Right atrium auricular region (tissue), 2 donors: ENCODE measurements around the gene ANKRD16. TPM values are rescaled to one million over a fixed set of nuclear protein-coding genes. Genes with fewer than 3 reads are reported as not detected.
A peak's percentile ranks its signal among the peaks of the same experiment; 100 is the strongest.
"Not testable (repeated sequence)": the region's sequence is repeated elsewhere in the genome, so short reads cannot be mapped to it uniquely, and the experiment has no call there.

ENCODE experiments used
- DNase-seq: peaks from one replicate; pipeline ENCODE4 v3.0.0-alpha.2; 2019; ENCODE audit warnings: low spot score
- H3K27ac ChIP-seq, 2 donors: fragments of 200-600 bp; sonication (generic); 1 replicate in 1 of 2; 2 replicates in 1 of 2; pipeline ENCODE4 v1.5.1; 2016 to 2019
- H3K27me3 ChIP-seq, 2 donors: fragments of 200-600 bp; sonication (generic); one replicate each; pipeline versions ENCODE4 v1.5.1 to v1.6.0; 2017 to 2019
- H3K36me3 ChIP-seq: fragments of 200-600 bp; sonication (generic); one replicate; pipeline ENCODE4 v1.5.1; 2016
- H3K4me1 ChIP-seq, 2 donors: fragments of 200-600 bp; sonication (generic); one replicate each; pipeline versions ENCODE4 v1.5.1 to v1.6.0; 2017 to 2019
- H3K4me3 ChIP-seq, 2 donors: fragments of 200-600 bp; sonication (generic); 1 replicate in 1 of 2; 2 replicates in 1 of 2; pipeline ENCODE4 v1.5.1; 2017 to 2019; ENCODE audit warnings: mild to moderate bottlenecking in 1 of 2, moderate library complexity in 1 of 2
- H3K9me3 ChIP-seq, 2 donors: fragments of 200-600 bp; sonication (generic); one replicate each; pipeline ENCODE4 v1.5.1; 2019
- total RNA-seq, 2 donors: library from RNA; depleted of rRNA; stranded (reverse); fragments of >200 nt; gene quantifications; one replicate each; pipeline ENCODE4 v1.1.0, GENCODE V29; 2016
- TF ChIP-seq, protein P1 (sequence below), 2 donors: fragments of 200-600 bp; sonication (generic); IDR thresholded peaks; one replicate each; pipeline ENCODE4 v1.5.1; 2019; ENCODE audit warnings: antibody characterized with exemption in 2 of 2

The ANKRD16 gene
- total RNA-seq, 2 donors from 2014 or later, result 1.9 to 3.5 TPM

- Histone ChIP-seq H3K4me3 (peak overlapping the region; percentile 83 to 86), H3K4me1 (peaks cover 0 to 41% of the 10 kb centered on the region in 2 donors), H3K36me3 (peaks cover 16% of the 10 kb centered on the region), H3K27me3 (no peaks in the 10 kb centered on the region), H3K9me3 (no peaks in the 10 kb centered on the region), H3K27ac (peak overlapping the region in 1 of 2 donors; percentile 86)
- TF ChIP-seq, protein P1, sequence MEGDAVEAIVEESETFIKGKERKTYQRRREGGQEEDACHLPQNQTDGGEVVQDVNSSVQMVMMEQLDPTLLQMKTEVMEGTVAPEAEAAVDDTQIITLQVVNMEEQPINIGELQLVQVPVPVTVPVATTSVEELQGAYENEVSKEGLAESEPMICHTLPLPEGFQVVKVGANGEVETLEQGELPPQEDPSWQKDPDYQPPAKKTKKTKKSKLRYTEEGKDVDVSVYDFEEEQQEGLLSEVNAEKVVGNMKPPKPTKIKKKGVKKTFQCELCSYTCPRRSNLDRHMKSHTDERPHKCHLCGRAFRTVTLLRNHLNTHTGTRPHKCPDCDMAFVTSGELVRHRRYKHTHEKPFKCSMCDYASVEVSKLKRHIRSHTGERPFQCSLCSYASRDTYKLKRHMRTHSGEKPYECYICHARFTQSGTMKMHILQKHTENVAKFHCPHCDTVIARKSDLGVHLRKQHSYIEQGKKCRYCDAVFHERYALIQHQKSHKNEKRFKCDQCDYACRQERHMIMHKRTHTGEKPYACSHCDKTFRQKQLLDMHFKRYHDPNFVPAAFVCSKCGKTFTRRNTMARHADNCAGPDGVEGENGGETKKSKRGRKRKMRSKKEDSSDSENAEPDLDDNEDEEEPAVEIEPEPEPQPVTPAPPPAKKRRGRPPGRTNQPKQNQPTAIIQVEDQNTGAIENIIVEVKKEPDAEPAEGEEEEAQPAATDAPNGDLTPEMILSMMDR (IDR thresholded peaks at IDR 0.05), result no peak
- DNase-seq, result no peak
Measured at GRCh38 chr10:5888351-5888750, 1.3 kb downstream of the ANKRD16 start.

- no peak for DNase-seq
- Histone ChIP-seq H3K9me3 (no peaks in the 10 kb centered on the region), H3K4me3 (no peak overlapping the region), H3K27me3 (no peaks in the 10 kb centered on the region), H3K4me1 (peaks cover 0 to 34% of the 10 kb centered on the region in 2 donors), H3K27ac (no peak overlapping the region), H3K36me3 (peaks cover 22% of the 10 kb centered on the region)
- TF ChIP-seq, protein P1 (IDR thresholded peaks at IDR 0.05), result no peak
Measured at GRCh38 chr10:5887641-5888040, 2.1 kb downstream of the ANKRD16 start.

GRCh38 chr10:5887029-5887428 is 2.7 kb downstream of the ANKRD16 start:
- Histone ChIP-seq H3K36me3 (peaks cover 27% of the 10 kb centered on the region), H3K4me3 (no peak overlapping the region), H3K9me3 (no peaks in the 10 kb centered on the region)

DNA sequence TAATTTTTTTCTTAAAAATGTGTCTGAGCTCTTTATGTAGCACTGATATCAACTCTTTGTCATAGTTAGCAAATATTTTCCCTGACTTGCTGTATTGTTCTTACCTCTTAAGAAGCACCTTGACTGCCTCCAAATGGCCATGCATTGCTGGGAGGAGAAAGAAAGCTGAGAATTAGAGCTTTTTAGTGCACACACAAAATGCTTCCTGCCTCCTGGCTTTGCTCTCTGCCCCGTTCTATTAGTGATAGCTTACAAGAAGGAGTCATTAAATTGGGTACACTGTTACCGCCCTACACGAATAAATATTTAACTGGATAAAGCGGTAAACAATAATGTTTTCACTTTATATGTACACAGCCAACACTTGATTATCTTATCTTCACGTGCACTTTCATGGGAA is 4.1 kb downstream of the ANKRD16 start:
- no peak for DNase-seq
- no peak overlapping the region for H3K27ac ChIP-seq
- TF ChIP-seq, protein P1 (IDR thresholded peaks at IDR 0.05), result no peak
- no peaks in the 10 kb centered on the region for H3K9me3 ChIP-seq
- peaks cover 0 to 15% of the 10 kb centered on the region in 2 donors for H3K4me1 ChIP-seq
- no peaks in the 10 kb centered on the region for H3K27me3 ChIP-seq
- no peak overlapping the region for H3K4me3 ChIP-seq
- H3K36me3 ChIP-seq, result peaks cover 37% of the 10 kb centered on the region

More at GRCh38 chr10:5887029-5887428, 2.7 kb downstream of the ANKRD16 start:
- no peaks in the 10 kb centered on the region for H3K27me3 ChIP-seq
- TF ChIP-seq, protein P1 (IDR thresholded peaks at IDR 0.05), result no peak
- DNase-seq, result no peak
- no peak overlapping the region for H3K27ac ChIP-seq
- H3K4me1 ChIP-seq, result peaks cover 0 to 28% of the 10 kb centered on the region in 2 donors

DNA sequence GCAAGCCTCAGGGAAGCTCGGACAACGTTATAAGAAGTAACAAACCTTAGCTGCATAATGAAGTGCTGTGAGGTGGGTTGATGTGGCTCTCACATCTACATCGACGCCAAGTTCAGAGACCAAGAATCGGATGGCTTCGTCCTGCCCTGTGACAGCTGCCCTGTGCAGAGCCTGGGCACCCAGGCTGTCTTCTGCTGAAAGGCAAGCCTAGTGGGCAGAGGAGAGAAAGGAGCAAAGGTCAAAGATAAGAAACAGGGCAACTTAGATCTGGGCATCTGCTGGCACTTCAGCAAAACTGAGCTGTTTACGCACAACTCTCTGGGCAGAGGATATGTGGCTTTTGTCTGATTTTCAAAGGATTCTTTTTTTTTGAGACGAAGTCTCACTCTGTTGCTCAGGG is 6.7 kb downstream of the ANKRD16 start:
- no peak for DNase-seq
- no peak overlapping the region for H3K27ac ChIP-seq
- H3K9me3 ChIP-seq, result no peaks in the 10 kb centered on the region
- H3K4me3 ChIP-seq, result no peak overlapping the region
- TF ChIP-seq, protein P1 (IDR thresholded peaks at IDR 0.05), result no peak
- H3K27me3 ChIP-seq, result no peaks in the 10 kb centered on the region
- H3K36me3 ChIP-seq, result peaks cover 47% of the 10 kb centered on the region
- H3K4me1 ChIP-seq, result peaks cover 0 to 4% of the 10 kb centered on the region in 2 donors

DNA sequence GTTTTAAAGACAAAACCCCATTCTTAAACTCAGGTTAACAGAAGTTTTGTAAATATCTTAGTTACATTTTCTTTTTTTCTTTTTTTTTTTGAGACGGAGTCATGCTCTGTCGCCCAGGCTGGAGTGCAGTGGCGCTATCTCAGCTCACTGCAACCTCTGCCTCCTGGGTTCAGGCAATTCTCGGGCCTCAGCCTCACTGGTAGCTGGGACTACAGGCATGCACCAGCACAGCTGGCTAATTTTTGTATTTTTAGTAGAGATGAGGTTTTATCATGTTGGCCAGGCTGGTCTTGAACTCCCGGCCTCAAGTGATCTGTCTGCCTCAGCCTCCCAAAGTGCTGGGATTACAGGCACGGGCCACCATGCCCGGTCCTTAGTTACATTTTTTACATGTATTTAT is 12.7 kb downstream of the ANKRD16 start:
- H3K9me3 ChIP-seq, H3K4me1 ChIP-seq, H3K27ac ChIP-seq, H3K27me3 ChIP-seq, DNase-seq, H3K4me3 ChIP-seq: not testable (repeated sequence)
- peaks cover 38% of the 10 kb centered on the region for H3K36me3 ChIP-seq
